ENCODE results near the gene TCERG1.

TCERG1 gene

DNA sequence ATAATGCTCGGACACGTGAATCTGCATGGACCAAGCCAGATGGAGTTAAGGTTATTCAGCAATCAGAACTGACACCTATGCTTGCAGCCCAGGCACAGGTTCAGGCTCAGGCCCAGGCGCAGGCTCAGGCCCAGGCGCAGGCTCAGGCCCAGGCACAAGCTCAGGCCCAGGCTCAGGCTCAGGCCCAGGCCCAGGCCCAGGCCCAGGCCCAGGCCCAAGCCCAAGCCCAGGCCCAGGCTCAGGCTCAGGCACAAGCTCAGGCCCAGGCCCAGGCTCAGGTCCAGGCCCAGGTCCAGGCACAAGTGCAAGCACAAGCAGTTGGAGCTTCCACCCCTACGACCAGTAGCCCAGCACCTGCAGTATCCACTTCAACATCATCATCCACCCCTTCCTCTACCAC, 11.8 kb downstream of the TCERG1 start:
- Histone ChIP-seq H3K27ac (ENCODE audit: low read length) (no peak overlapping the region), H3K27me3 (ENCODE audit: insufficient read depth, low read length) (no peaks in the 10 kb centered on the region), H3K9ac (ENCODE audit: low read depth, low read length) (no peak overlapping the region), H3K9me3 (ENCODE audit: insufficient read depth, low read depth, low read length) (no peaks in the 10 kb centered on the region), H3K4me3 (ENCODE audit: low read length) (no peak overlapping the region), H3K4me1 (ENCODE audit: insufficient read depth, low read length) (no peaks in the 10 kb centered on the region), H3K36me3 (ENCODE audit: insufficient read depth, low read depth, low read length) (peaks cover 91% of the 10 kb centered on the region)

DNA sequence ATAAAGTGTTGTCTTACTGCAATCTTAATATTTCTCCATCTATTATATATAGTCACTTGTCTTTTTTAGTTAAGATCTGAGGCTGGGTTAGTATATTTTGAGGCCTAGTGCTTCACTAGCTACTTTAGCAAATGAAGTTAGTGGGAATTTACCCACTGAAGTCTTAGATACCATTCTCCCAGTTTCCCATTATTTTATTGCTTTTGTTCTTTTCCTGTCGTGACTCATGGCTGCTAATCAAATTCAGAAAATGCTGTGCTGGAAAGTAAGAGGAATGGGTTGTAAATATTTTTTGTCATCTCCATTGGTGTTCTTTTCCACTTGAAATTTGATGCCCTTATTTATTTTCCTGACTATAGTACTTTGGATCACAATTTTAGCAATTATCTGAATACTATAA, 14.2 kb downstream of the TCERG1 start:
- Histone ChIP-seq H3K27ac (ENCODE audit: low read length) (no peak overlapping the region), H3K36me3 (ENCODE audit: insufficient read depth, low read depth, low read length) (peaks cover 95% of the 10 kb centered on the region)

DNA sequence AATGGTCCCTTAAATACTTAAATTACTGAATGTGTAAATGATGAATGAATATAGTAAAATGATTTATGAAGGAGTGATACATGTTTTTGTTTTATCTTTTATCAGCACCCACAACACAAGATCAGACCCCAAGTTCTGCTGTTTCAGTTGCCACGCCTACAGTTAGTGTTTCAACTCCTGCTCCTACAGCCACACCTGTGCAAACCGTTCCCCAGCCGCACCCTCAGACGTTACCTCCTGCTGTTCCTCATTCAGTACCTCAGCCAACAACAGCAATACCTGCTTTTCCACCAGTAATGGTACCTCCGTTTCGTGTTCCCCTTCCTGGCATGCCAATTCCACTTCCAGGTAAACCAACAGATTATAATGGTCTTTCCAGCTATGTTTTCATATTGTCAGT, 16.3 kb downstream of the TCERG1 start:
- Histone ChIP-seq H3K36me3 (ENCODE audit: insufficient read depth, low read depth, low read length) (peaks cover 90% of the 10 kb centered on the region), H3K9me3 (ENCODE audit: insufficient read depth, low read depth, low read length) (no peaks in the 10 kb centered on the region), H3K9ac (ENCODE audit: low read depth, low read length) (no peak overlapping the region), H3K27me3 (ENCODE audit: insufficient read depth, low read length) (no peaks in the 10 kb centered on the region), H3K4me1 (ENCODE audit: insufficient read depth, low read length) (no peaks in the 10 kb centered on the region), H3K4me3 (ENCODE audit: low read length) (no peak overlapping the region), H3K27ac (ENCODE audit: low read length) (no peak overlapping the region)

More for the DNA sequence above, 14.2 kb downstream of the TCERG1 start:
- no peaks in the 10 kb centered on the region for H3K27me3 ChIP-seq (ENCODE audit: insufficient read depth, low read length)
- no peaks in the 10 kb centered on the region for H3K9me3 ChIP-seq (ENCODE audit: insufficient read depth, low read depth, low read length)
- H3K4me1 ChIP-seq (ENCODE audit: insufficient read depth, low read length), result no peaks in the 10 kb centered on the region
- H3K9ac ChIP-seq (ENCODE audit: low read depth, low read length), result no peak overlapping the region
- H3K4me3 ChIP-seq (ENCODE audit: low read length), result no peak overlapping the region

DNA sequence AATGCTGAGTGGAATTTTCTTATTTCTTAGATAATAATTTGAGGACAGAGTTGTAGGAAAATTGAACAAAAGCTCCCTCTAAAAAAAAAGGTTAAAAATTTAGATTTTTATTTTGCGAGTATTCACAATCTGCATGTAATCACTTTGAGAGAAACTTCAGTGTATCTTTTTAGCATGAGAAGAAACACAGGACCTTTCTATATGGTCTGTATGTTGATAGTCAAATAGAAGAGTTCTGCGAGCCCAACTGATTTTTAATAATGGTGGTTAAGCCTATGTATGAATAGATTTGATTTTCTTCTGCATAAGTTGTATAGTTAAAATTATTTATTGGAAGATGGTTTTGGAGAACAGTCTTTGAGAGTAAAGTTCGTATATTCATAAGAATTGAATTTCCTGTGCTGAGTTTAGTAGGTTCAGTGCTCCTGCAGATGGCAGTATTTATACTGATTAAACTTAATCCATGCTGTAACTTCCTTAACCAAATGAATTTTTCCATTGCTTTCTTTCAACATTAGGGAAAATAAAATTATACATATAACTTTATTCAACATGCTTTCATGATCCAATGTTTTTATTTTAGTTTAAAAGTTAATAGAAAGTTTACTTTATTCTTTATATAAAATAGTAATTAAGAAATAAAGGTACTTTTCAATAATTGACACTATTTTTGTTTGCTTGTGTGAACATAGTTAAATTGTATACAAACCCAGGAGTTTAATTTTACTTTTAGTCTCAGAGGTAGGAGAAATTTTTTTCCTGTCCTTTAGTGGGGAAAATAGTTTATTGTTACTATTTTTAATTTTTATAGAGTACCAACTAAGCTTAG, 19.6 kb downstream of the TCERG1 start:
- Histone ChIP-seq H3K27me3 (ENCODE audit: insufficient read depth, low read length) (no peaks in the 10 kb centered on the region), H3K4me3 (ENCODE audit: low read length) (no peak overlapping the region), H3K9ac (ENCODE audit: low read depth, low read length) (no peak overlapping the region), H3K36me3 (ENCODE audit: insufficient read depth, low read depth, low read length) (peaks cover 85% of the 10 kb centered on the region), H3K4me1 (ENCODE audit: insufficient read depth, low read length) (no peaks in the 10 kb centered on the region), H3K27ac (ENCODE audit: low read length) (no peak overlapping the region), H3K9me3 (ENCODE audit: insufficient read depth, low read depth, low read length) (no peaks in the 10 kb centered on the region)

DNA sequence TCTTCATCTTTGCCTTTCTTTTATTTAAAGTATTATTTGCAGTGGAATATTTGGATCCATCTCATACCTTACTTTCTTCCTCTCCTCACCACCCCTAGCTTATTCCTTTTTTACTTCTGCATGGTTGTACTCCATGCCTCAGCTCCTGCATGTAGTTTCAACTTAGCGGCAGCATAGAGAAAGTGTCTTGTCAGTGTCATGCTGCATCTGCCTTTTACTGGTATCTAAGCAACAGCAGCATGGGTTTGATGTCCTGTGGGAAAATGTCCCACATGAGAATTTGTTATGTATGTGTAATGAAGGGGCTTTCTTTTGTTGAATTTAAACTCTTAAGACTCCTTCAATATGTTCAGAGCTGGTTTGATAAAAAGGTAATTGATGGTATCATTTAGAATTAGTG, 20.6 kb downstream of the TCERG1 start:
- Histone ChIP-seq H3K4me3 (ENCODE audit: low read length) (no peak overlapping the region), H3K4me1 (ENCODE audit: insufficient read depth, low read length) (no peaks in the 10 kb centered on the region), H3K36me3 (ENCODE audit: insufficient read depth, low read depth, low read length) (peaks cover 85% of the 10 kb centered on the region), H3K9me3 (ENCODE audit: insufficient read depth, low read depth, low read length) (no peaks in the 10 kb centered on the region), H3K27me3 (ENCODE audit: insufficient read depth, low read length) (no peaks in the 10 kb centered on the region), H3K27ac (ENCODE audit: low read length) (no peak overlapping the region), H3K9ac (ENCODE audit: low read depth, low read length) (no peak overlapping the region)

DNA sequence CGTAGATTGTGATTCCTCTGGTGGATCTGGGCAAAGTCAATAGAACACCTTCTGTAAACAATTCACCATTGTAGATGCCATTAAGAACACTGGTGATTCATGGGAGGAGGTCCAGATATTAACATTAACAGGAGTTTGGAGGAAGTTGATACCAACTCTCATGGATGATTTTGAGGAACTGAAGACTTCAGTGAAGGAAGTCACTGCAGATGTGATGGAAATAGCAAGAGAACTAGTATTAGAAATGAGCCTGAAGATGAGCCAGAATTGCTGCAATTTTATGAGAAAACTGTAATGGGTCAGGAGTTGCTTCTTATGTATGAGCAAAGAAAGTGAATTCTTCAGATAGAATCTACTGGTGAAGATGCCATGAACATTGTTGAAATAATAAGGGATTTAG, 26.9 kb downstream of the TCERG1 start:
- Histone ChIP-seq H3K9me3 (ENCODE audit: insufficient read depth, low read depth, low read length) (no peaks in the 10 kb centered on the region), H3K9ac (ENCODE audit: low read depth, low read length) (no peak overlapping the region), H3K27ac (ENCODE audit: low read length) (no peak overlapping the region), H3K4me1 (ENCODE audit: insufficient read depth, low read length) (no peaks in the 10 kb centered on the region), H3K4me3 (ENCODE audit: low read length) (no peak overlapping the region), H3K36me3 (ENCODE audit: insufficient read depth, low read depth, low read length) (peaks cover 93% of the 10 kb centered on the region), H3K27me3 (ENCODE audit: insufficient read depth, low read length) (no peaks in the 10 kb centered on the region)

DNA sequence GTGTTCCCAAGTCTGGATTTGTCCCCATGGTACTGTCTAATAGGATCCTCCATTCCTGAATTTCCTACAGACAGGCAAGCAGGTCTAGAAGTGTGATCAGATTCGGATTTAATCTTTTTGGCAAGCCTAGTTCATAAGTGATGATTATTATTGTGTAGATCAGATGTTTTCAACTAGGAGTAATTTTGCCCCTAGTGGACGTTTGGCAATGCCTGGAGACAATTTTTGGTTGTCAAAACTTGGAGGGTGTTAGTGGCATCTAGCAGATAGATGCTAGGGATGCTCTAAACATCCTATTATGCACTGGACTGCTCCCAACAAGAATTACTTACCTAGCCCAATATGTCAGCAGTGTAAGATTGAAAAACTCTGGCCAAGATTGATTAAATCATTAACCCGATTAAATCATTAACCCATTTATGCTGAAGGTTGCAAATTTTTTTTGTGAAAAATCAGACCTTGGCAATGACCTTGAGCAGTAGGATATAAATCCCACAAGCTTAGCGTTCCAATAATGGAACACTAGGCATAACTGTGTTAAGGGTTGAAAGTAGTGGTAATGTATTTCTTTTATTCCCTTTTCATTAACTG, 28.2 kb downstream of the TCERG1 start:
- no peak overlapping the region for H3K27ac ChIP-seq (ENCODE audit: low read length)
- H3K27me3 ChIP-seq (ENCODE audit: insufficient read depth, low read length), result no peaks in the 10 kb centered on the region
- no peaks in the 10 kb centered on the region for H3K4me1 ChIP-seq (ENCODE audit: insufficient read depth, low read length)
- no peaks in the 10 kb centered on the region for H3K9me3 ChIP-seq (ENCODE audit: insufficient read depth, low read depth, low read length)
- H3K9ac ChIP-seq (ENCODE audit: low read depth, low read length), result no peak overlapping the region
- peaks cover 94% of the 10 kb centered on the region for H3K36me3 ChIP-seq (ENCODE audit: insufficient read depth, low read depth, low read length)
- H3K4me3 ChIP-seq (ENCODE audit: low read length), result no peak overlapping the region

DNA sequence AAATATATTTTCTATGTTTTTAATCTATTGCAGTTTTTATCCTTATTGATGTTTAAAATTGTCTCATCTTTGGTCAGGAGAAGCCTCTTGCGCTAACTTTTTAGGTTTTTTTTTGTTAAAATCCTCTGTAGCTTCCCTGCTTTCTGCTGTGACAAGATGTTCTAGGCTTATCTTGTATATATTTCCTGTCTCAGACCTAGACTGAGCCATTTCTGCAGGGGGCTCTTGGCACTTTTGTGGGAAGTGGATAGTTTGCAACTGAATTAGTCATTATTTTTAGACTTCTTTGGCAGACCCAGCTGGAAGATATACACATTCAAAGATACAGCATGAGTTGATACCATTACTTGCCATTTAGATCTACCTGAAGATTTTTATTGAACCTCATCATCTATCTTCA, 28.8 kb downstream of the TCERG1 start:
- no peaks in the 10 kb centered on the region for H3K4me1 ChIP-seq (ENCODE audit: insufficient read depth, low read length)
- no peak overlapping the region for H3K9ac ChIP-seq (ENCODE audit: low read depth, low read length)
- H3K27me3 ChIP-seq (ENCODE audit: insufficient read depth, low read length), result no peaks in the 10 kb centered on the region
- H3K9me3 ChIP-seq (ENCODE audit: insufficient read depth, low read depth, low read length), result no peaks in the 10 kb centered on the region
- H3K4me3 ChIP-seq (ENCODE audit: low read length), result no peak overlapping the region
- peaks cover 94% of the 10 kb centered on the region for H3K36me3 ChIP-seq (ENCODE audit: insufficient read depth, low read depth, low read length)
- H3K27ac ChIP-seq (ENCODE audit: low read length), result no peak overlapping the region

DNA sequence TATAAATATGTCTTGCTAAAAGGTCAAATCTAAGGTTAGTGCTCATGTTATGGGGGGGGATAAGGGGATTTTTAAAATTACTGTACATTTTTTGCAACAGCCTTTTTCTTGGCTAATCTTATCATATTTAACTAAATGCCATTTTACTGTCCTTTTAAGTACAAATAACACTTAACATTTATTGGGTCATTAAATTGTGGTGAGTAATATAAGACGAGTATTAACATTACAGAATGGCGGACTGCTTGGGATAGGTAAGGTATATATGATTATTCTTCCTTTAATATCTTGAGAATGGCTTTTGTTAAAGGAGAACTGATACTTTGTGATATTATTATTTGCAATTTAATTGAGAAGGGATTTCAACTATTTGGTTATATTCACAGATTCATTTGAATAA, 35.6 kb downstream of the TCERG1 start:
- no peak overlapping the region for H3K9ac ChIP-seq (ENCODE audit: low read depth, low read length)
- H3K27ac ChIP-seq (ENCODE audit: low read length), result no peak overlapping the region
- H3K9me3 ChIP-seq (ENCODE audit: insufficient read depth, low read depth, low read length), result no peaks in the 10 kb centered on the region
- H3K36me3 ChIP-seq (ENCODE audit: insufficient read depth, low read depth, low read length), result peaks cover 96% of the 10 kb centered on the region
- H3K4me3 ChIP-seq (ENCODE audit: low read length), result no peak overlapping the region
- H3K27me3 ChIP-seq (ENCODE audit: insufficient read depth, low read length), result no peaks in the 10 kb centered on the region
- no peaks in the 10 kb centered on the region for H3K4me1 ChIP-seq (ENCODE audit: insufficient read depth, low read length)

DNA sequence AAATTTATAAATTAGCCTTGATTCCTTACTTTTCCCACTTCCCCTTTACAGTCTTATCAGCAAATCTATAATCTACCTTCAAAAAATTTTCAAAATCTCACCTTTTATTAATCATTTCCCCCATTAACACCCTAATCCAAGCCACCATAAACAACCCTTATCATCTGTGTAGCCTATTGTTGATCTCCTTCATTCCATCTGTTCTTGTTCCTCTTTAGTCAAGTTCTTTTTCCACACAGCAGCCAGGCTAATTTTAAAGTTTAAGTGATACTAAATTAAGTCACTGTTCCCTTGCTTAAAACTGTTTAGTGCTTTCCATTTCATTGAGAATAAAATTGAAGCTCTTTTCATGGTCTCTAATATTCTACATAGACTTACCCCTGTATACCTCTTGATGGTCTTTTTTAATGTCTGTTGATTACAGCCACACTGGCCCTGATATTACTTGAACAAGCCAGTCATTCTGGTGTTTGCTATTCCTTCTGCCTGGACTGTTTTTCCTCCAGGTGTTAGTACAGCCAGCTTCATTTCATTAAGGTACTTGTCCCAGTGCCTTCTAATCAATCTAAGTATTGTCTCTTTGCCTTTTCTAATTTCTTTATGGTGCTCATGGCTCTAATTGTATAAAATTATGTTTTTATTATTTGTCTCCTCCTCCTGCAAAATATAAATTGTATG, 37.7 kb downstream of the TCERG1 start:
- H3K4me3 ChIP-seq (ENCODE audit: low read length), result no peak overlapping the region
- no peak overlapping the region for H3K9ac ChIP-seq (ENCODE audit: low read depth, low read length)
- H3K27me3 ChIP-seq (ENCODE audit: insufficient read depth, low read length), result no peaks in the 10 kb centered on the region
- no peaks in the 10 kb centered on the region for H3K9me3 ChIP-seq (ENCODE audit: insufficient read depth, low read depth, low read length)
- no peak overlapping the region for H3K27ac ChIP-seq (ENCODE audit: low read length)
- peaks cover 98% of the 10 kb centered on the region for H3K36me3 ChIP-seq (ENCODE audit: insufficient read depth, low read depth, low read length)
- no peaks in the 10 kb centered on the region for H3K4me1 ChIP-seq (ENCODE audit: insufficient read depth, low read length)

DNA sequence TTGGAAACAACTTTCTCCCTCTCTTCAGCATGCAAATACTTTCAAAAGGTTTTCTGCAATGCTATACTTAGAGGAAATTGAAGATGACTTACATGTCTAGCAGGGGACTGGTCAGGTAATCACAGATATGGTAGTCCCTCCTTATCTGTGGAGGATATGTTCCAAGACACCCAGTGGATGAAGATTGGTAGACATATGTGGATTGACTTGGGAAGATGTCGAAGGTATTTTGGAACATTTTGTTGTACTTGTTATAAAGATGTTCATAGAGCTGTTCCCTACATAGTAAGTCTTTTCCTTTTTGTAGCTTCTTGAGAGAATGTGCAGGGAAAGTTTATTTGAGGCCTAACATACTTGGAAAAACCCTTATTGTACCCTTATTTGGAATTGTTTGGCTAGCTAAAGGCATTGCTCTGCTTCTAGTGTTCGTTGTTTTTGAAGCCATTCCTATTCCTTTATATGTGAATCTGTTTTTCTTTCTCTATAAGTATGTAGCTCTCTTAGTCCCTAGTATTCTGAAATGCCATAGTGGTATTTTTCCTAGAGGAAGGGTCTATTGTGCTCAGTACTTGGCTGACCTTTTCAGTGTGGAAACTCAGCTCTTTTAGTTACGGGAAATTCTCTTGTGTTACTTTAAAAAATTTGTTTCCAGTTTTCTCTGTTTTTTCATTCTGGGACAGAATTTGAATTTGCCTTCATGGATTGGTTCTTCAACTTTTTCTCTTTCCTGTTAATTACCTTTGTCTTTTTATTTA, 43.1 kb downstream of the TCERG1 start:
- Histone ChIP-seq H3K27ac (ENCODE audit: low read length) (no peak overlapping the region), H3K9ac (ENCODE audit: low read depth, low read length) (no peak overlapping the region), H3K9me3 (ENCODE audit: insufficient read depth, low read depth, low read length) (no peaks in the 10 kb centered on the region), H3K4me3 (ENCODE audit: low read length) (no peak overlapping the region), H3K36me3 (ENCODE audit: insufficient read depth, low read depth, low read length) (peaks cover 91% of the 10 kb centered on the region), H3K4me1 (ENCODE audit: insufficient read depth, low read length) (no peaks in the 10 kb centered on the region), H3K27me3 (ENCODE audit: insufficient read depth, low read length) (no peaks in the 10 kb centered on the region)
